GM19467 (cell line): ENCODE results near the gene SSH2.

ENCODE experiments used
- ATAC-seq: cut with Tn5 transposase; IDR thresholded peaks from one replicate; pipeline ENCODE4 v1.9.1; 2021; ENCODE audit warnings: mild to moderate bottlenecking, moderate library complexity; ENCODE audit not compliant: unreplicated experiment

SSH2 gene

DNA sequence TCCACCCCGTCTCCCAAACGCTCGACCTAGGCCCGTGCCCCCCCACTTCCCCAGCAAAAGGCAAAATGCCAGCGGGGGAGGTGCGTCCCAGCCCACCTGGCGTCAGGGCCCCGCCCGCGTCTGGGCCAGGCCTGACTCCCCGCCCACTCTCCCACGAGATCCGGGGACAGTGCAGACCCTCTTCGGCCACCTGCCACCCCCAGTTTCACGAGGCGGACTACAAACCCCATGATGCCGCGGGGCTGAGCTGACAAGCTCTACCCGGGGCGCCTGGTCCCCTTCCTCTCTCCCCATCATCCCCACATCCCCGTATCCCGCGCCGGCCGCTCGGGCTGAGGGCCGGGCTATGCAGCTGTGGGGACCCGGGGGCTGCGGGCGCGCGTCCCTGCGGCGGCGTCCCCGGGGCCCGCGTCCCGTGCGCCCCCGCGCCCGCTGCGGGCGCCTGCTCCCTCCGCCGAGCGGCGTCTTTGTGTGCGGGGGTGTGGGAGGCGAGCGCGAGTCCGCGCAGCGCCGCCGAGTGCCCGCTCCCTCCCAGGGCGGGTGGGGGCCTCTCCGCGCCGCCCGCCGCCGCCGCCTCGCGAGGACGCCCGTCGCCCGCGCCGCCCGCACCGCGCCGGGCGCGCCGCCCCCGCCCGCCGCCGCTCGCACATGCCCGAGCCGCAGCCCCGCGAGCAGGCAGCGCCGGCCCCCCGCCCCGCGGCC is 337.0 kb downstream of the SSH2 start, which contains the start of gene ANKRD13B:
TSS of gene ANKRD13B (plus strand) at position 283 of the 702 bp plus-strand sequence. CDS start 490 bp downstream, outside the sequence.
- no peak for ATAC-seq

DNA sequence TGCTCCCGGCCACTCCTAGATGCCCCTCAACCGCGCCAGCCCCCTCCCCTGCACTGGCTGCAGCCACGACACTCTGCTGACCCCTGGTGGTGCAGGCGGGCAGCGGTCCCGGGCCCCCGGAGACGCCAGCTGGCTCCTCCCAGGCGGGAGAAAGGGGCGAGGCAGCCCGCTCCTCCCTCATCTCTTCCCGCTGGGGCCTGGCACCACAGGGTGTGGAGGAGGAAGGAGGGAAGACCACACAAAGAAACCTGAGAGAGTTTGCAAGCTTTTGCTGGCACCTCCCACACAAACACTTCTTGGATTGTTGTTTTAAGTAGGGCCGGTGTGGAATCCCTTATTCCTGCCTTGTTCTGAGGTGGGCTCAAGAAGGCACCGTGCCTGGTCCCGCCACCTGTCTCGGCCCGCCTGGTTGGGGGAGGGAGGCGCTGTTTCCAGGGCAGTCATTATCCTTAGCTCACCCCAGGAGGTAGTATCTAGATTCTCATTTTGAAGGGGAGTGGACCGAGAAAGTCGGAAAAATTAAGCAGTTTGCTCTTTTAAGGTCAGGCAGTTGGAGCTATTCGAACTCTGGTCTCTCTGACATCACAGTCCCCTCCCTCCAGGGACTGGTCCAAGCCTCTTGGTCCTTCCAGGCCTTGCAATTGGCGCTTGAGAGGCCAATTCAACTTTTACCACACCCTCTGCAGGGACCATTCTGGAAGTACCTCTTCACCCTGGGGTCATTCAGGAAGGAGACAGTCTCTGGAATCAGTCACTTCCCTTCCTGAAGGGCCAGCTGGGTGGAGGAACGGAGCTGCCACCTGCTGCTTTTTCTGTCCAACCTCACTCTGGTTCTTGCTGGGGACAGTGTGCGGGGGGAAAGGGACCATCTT is 338.1 kb downstream of the SSH2 start:
- ATAC-seq: peak; percentile 34

DNA sequence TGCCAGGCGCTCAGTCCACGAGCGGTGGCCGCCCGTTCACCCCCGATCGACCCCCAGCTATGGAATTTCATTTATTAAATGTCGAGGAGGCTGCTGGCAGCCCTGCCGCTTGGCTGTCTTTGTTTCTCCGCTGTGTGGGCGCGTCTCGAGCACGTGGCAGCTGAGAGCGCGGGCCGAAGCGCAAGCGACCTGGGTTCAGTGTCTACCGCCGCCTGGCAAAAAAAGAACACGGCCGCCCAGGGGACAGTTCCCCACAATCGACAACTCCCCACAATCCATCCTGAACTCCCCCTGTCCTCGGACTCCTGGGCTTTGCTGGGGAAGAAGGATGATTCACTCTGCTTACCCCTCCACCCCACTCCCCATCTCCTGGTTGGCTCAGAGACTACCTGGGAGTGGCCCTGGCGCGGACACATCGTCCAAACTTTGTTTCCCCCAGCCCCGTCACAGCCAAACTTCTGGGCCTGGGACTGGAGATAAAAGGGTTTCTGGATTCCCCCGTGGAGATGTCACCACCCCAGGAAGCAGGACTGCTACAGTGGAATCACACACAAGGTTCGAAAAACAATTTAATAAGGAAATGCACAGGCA is 338.8 kb downstream of the SSH2 start:
- ATAC-seq: no peak

DNA sequence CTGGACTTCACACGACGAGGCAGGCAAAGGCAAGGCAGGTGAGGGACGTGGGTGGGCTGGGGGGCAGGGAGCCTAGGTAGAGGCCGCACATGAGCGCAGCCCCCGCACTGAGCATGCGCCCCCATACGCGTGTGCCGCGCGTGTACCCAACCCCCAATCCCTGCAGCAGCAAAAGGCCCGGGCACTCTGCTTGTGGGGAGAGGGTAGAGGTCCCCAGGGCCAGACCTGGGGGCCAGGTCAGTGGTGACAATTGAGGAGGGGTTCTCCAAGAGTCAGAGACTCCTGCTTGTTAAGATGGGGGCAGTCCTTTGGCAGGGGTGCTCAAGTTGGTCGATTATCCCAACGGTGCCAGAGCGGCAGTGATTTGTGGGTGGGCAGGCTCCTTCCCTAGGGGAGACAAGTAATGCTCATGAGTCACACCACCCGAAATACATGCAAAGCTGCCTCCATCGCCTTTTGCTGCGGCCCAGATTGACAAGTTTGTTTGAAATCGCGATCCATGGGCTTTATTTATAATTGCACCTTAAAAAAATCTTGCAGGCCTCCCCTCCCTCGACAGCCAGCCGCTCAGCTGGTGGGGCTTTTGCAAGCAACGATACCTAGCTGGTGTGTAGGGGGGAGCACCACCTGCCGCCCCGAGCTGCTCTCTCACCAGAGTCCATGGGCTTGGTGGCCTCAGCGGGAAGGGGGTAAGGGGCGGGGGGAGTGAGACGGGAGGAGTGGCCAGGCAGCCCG is 339.4 kb downstream of the SSH2 start:
- ATAC-seq: no peak

DNA sequence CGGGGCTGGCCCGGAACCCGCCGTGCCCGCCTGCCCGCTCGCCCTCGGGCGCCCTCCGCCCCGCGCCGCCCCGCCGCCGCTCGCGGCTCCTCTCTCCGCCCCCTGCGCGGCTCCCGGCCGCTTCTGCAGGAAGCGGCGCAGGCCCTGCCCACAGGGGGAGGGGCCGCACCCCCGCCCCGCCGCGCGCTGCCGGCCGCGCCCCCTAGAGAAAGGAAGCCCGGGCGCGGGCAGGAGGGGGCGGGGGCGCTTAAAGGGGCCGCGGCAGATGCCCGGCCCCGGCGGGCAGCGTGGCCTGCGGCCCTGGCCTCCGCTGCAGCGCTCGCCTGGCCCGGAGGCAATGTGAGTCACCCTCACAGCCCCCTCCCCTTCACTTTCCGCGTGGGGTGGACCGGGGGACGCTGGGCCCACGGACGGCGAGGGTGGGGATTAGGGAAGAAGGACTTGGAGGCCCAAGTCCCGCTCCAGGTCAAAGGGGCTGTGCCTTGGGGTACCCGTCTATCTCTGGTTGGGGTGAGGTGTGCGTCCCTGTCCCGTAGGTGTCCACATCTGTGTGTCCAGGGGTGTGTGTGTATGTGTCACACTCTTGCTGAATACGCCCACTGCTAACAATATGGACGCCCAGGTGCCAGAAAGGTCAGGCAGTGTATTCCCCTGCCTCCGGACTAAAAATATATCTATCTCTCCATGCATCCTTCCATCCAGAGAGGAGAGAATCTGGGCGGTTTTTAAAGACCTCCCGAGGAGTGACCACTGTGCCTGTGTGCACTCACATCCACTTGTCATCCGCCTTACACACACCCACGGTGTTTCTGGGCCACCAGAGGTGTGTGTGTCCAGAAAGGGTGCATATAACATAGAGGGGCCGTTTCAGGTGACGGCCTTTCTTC is 340.3 kb downstream of the SSH2 start, which contains the start of gene GIT1:
TSS of gene GIT1 (minus strand) at position 125 of the 887 bp plus-strand sequence. CDS start 270 bp downstream, outside the sequence.
- peak; percentile 55 for ATAC-seq

DNA sequence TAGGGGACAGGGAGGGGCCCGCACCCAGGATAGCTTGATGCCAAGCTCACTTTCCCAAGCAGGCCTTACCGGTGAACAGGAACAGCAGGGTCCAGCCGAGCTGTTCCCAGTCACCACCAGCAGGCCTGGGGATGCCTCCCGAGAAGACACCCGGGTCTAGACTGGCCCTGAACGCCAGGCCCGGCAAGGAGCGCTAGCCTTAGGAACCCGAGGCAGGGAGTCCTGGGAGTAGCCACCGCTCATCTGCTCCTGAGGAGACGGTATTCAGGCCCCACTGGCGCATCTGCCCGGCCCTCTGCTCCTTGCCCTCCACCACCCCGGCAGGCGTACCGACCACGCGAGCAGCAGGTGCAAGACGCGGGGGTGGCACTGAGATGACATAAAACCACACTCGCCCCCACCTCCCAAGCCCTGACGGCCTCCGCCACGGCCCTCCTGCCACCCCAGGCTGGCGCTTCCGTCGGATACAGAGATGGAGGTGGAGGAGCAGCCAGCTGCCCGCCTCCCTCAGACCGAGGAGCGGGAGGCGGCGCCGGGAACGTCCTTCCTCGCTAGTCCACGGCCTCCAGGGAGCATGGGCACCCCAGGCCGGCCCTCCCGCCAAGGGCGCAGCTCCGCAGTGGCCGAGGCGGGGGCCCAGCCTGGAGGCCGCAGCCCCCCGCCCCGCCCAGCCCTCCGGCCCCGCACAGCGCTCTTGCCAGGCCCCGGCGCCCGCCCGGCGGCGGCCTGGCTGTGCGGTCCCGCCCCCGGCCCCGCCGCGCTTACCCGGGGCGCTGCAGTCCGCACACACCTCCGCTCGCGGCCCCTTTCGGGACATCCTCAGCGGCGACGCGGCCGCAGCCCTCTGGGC is 341.2 kb downstream of the SSH2 start:
- peak; percentile 15 for ATAC-seq

DNA sequence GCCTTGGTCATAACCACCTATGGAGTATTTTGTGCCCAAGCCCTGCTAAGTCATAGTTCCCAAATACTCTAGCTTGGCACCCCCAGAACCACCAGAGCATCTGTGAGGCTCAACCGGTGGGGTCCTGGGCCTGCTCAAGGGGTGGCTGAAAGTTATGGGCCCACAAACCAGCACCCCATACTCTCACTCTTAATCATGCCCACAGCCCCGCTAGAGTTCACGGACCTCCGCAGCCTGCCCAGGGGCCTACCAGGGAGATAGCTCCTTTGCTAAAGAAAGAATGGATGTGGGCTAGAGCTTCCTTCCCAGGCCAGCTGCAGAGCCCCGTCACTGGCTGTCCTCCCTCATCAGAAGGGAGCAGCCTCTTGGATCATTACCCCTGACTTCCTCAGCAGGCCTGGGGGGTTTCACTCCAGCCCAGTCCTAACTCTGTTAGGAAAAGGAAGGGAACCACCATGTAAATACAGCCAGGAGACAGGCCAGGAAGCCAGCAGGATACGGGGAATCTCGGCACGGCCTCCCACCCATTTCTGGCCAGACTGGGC is 341.9 kb downstream of the SSH2 start:
- no peak for ATAC-seq

DNA sequence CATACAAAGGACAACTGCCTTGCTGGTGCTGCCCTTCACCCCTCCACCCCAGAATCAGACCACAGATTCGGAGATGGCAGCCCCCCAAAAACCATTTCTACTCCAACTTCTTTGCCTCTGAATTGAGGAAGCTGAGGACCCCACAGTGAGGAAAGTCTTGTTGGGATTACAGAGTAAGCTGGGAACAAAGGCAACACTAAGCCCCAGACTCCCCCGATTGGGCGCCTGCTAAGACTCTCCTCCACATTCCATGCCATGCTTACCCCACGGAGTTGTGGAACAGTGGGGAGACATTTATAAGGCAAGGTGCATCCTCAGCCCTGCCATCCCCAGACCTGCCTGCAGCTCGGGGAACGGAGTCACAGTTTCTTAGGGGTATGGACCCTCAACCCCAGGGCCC is 342.4 kb downstream of the SSH2 start:
- no peak for ATAC-seq

DNA sequence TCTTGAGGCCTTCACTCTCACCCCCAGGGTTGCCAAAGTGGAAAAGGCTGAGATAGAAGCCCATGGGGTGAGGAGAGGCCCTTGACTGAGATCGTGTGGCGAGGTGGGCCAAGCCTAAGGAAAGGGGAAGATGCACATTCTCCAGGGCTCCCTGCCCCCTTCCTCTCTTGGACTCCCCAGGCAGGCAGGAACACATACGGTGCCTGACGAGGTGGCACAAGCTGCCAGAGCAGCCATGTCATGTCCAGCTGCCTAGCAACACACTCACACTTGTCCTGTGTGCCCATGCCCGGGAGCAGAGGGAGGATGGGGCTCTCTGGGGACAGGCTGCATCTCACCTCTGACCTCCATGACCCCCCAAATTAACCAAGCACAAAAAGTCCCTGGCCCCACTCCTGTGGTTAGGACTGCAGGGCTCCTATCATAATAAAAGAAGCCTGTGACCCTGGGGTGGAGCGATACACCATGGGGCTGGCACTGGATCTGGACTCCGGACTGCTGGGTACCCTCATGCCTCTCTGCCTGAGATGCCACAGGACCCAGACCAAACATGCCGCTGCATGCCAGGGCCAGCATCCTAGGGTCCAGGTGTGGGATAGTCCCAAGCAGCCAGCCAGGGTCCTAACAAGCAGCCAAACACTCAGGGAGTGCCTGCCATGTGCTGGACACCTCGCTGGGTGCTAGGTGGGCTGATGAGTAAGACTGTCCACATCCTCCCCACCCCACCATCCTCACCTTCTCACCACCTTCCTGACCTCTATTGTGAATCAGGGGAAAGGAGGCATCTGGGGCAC is 343.2 kb downstream of the SSH2 start:
- no peak for ATAC-seq

DNA sequence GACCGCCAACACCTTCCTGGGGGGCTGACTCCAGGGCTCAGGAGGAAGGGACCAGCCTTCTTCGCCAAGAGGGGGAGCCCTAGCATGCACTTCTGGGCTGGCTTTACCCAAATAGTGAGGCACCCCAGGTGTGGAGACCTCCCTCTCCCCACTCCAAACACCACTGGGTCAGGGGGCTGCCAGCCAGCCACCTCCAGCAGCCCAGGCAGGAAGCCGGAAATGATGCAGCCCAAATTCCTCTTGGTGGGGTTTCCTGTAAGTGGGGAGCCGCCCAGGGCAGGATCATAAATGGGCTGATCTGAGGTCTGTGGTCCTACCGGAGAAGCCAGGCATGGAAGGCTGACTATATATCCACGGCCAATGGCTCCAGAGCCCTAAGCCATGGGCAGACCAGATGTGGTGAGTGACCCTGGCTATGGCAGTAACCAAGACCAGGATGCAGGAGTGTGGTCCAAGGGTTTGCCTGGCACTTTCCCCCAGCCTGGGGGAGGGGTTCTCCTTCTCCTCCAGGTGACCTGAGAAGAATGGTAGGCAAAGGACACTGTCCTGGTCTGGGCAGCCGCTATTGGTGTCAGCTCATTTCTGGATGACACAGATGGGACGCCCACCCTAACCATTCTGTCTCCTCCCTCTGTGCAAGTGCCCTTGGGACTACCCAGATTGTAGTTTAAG is 344.8 kb downstream of the SSH2 start:
- ATAC-seq: no peak

DNA sequence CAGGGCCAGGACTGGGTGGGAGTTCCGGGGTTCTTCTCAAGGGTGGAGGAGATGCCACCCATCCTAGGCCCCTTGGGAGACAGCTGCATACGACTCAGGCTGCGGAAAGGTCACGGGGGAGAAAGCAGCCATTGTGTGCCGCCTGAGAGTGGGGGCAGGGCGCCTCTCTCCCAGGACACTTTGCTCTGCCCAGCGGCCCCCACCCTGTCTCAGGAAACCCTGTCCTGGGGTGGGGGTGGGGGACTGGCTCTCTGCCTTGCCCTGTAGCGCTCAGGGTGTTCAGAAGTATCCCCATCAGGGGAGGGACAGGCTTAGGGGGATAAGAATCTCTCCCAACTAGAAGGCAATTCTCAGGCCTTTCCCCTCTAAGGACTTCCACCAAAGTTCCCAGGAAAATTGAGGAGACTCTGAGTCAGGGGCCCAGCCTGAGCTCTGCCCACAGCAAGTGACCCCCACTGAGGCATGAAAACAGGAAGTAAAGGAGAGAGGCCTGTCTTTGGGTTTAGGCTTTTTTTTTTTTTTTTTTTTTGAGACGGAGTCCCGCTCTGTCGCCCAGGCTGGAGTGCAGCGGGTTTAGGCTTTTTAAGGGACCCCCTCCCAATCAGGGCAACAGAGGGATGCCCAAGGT is 345.5 kb downstream of the SSH2 start:
- ATAC-seq: no peak

DNA sequence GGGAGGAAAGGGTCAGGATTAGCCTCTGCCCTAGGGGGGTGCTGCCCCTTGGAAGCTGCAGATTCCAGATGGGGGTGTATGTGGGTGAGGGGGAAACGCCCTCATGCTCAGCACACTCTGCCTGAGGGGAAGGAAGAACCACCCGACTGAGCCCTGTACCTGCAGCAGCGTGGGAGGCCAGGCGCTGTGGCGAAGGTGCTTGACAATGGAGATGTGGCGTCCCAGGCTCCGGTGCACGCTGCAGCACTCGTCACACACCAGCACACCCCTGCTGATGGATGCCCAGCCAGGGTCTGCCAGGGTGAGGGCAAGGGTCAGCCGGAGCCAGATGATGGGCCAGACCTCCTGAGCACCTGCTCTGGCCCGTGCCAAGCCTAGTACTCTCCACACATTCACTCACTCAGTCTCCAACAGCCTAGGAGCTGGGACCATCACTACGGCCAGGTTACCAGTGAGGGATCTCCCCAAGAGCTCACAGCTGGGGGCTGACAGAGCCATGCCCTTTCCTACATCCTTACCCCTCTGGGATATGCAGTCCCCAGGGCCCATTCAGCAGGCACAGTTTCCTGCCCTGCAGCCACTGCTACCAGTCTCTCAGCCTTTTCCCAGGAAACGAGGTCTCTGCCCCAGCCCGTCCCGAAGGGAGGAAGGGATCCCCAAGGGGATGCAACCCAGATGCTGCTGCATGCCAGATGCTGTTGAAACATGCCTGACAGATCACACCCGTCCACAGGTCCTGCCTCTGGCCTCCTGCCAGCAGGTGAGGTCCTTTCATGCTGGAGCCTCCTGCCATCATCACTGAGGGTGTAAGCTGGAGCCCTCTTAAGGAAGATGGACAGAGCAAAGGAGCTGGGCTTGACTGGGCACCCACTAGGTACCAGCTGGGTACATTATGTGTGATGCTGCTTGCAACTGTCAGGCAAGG is 346.4 kb downstream of the SSH2 start:
- no peak for ATAC-seq

DNA sequence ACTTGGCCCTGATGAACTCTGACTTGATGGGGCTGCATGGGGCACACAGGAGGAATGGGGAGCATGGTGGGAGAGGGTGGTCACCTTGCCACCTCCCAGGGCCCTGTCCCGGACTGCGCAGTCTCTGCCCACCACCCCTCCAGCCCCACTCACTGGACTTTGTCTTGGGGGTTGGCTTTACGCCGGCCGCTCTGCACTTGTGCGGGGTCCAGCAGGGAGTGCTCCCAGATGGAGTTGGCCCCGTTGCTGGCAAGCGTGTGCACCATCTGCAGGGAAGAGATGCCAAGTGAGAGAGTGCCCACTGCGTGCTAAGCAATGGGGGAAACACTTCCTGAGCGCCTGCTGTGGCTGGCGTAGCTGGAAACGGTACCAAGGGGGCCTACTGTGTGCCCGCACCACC is 347.3 kb downstream of the SSH2 start:
- ATAC-seq: no peak

DNA sequence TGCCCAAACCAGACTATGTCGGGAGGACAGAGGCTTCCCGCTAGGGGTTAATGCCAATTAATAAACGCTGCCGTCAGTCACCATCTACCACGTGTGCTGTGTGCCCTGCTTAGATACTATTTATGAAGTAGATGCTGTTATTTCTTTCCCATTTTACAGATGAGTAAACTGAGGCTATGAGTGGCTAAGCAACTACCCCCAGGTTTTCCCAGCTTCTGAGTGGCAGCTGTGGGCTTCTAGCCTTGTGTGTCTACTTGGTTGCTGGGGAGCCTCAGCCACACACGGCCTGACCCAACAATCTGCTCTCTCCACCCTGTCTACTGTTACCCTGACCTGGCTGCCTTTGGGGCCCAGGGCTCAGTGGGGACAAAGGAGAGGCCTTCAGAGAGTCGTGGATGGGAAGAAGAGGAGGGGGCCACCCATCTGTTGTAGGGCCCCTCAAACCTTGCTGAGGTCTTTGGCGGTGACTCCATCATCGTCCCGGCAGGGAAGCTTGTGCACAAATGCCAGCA is 347.7 kb downstream of the SSH2 start:
- ATAC-seq: no peak

DNA sequence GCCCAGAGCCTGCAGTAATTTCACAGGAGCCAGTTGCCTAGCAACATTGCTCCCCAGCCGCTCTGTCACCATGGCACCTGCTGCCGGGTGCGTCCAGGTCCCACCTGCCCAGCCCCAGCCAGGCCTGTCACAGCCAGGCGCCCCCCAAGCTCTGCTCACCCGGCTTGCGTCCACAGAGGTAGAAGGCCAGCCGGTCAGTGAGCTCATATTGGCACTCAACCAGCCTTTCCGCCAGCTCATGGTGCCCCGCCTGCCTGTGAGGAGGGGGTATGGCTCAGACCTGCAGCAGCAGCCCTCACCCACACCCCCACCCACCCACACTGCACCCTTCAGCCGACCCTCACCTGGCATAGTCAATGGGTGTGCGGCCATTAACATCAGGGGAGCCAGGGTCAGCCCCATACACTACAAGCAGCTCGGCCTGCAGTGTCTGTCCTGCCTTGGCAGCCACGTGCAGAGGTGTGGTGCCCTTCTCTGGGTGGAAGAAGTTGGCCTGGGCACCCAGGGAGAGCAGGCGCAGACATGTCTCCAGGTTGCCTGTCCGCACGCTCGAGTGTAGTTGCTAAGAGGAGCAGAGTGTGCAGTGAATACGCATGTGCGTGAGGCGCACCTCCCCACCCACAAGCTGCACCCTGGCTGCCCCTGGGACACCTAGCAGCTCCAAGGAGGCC is 348.3 kb downstream of the SSH2 start:
- no peak for ATAC-seq
